Chondrocyte (in vitro differentiated cells): ENCODE data around the gene DYNLT1. TPM values are rescaled to one million over a fixed set of nuclear protein-coding genes. Genes with fewer than 3 reads are reported as not detected.
"Not testable (repeated sequence)": the region's sequence is repeated elsewhere in the genome, so short reads cannot be mapped to it uniquely, and the experiment has no call there.

Source experiments
- DNase-seq: peaks from one replicate; pipeline ENCODE4 v3.0.0; 2021; ENCODE audit warnings: mixed read lengths, low spot score
- H3K27ac Mint-ChIP-seq: one replicate; pipeline ENCODE4 v1.8.0; 2021; ENCODE audit warnings: mild to moderate bottlenecking, moderate library complexity, mixed read lengths; ENCODE audit not compliant: unreplicated experiment
- H3K27me3 Mint-ChIP-seq: 2 replicates; pipeline ENCODE4 v1.8.0; 2021; ENCODE audit warnings: low read depth, mixed read lengths
- H3K36me3 Mint-ChIP-seq: 2 replicates; pipeline ENCODE4 v1.8.0; 2021; ENCODE audit warnings: low read depth, mixed read lengths
- H3K4me1 Mint-ChIP-seq: 2 replicates; pipeline ENCODE4 v1.8.0; 2021; ENCODE audit warnings: low read depth, mild to moderate bottlenecking, mixed read lengths
- H3K4me3 Mint-ChIP-seq: one replicate; pipeline ENCODE4 v1.8.0; 2021; ENCODE audit warnings: mild to moderate bottlenecking, moderate library complexity, mixed read lengths; ENCODE audit not compliant: unreplicated experiment
- H3K9me3 Mint-ChIP-seq: 2 replicates; pipeline ENCODE4 v1.8.0; 2021; ENCODE audit warnings: low read depth, mixed read lengths
- CTCF ChIP-seq: fragments of 200-600 bp; sonication (generic); IDR thresholded peaks from 2 replicates; pipeline ENCODE4 v1.5.0; 2021; ENCODE audit warnings: antibody characterized with exemption, mild to moderate bottlenecking, moderate library complexity
- total RNA-seq: library from RNA; stranded (reverse); gene quantifications from 3 replicates; pipeline ENCODE4 v1.2.1, GENCODE V29; 2021

The DYNLT1 gene
- total RNA-seq, 1 donor from 2014 or later = 171 TPM

- no peak for TF ChIP-seq CTCF
- Mint-ChIP-seq H3K4me1 (peaks cover 6% of the 10 kb centered on the region), H3K27ac (peak overlapping the region; percentile 17), H3K9me3 (no peaks in the 10 kb centered on the region), H3K36me3 (peaks cover 32% of the 10 kb centered on the region), H3K4me3 (no peak overlapping the region), H3K27me3 (no peaks in the 10 kb centered on the region)
- no peak for DNase-seq
Observed at GRCh38 chr6:158621694-158622544, 22.6 kb downstream of the DYNLT1 start.

GRCh38 chr6:158620963-158621693 is 23.4 kb downstream of the DYNLT1 start:
- H3K4me1 Mint-ChIP-seq = peaks cover 3% of the 10 kb centered on the region
- no peaks in the 10 kb centered on the region for H3K9me3 Mint-ChIP-seq
- H3K4me3 Mint-ChIP-seq = no peak overlapping the region
- no peak for DNase-seq
- no peaks in the 10 kb centered on the region for H3K27me3 Mint-ChIP-seq
- peaks cover 28% of the 10 kb centered on the region for H3K36me3 Mint-ChIP-seq
- TF ChIP-seq CTCF = no peak
- no peak overlapping the region for H3K27ac Mint-ChIP-seq

- DNase-seq = no peak
- TF ChIP-seq CTCF = no peak
- H3K4me1 Mint-ChIP-seq = no peaks in the 10 kb centered on the region
- no peaks in the 10 kb centered on the region for H3K9me3 Mint-ChIP-seq
- H3K36me3 Mint-ChIP-seq = peaks cover 30% of the 10 kb centered on the region
- no peaks in the 10 kb centered on the region for H3K27me3 Mint-ChIP-seq
- no peak overlapping the region for H3K4me3 Mint-ChIP-seq
- no peak overlapping the region for H3K27ac Mint-ChIP-seq
Observed at GRCh38 chr6:158619922-158620801, 24.4 kb downstream of the DYNLT1 start.

GRCh38 chr6:158618289-158618688 is 26.3 kb downstream of the DYNLT1 start:
- H3K36me3 Mint-ChIP-seq = peaks cover 34% of the 10 kb centered on the region
- DNase-seq, H3K27ac Mint-ChIP-seq, H3K9me3 Mint-ChIP-seq, H3K27me3 Mint-ChIP-seq, H3K4me3 Mint-ChIP-seq, H3K4me1 Mint-ChIP-seq: not testable (repeated sequence)

GRCh38 chr6:158614606-158615005 is 29.9 kb downstream of the DYNLT1 start:
- not testable (repeated sequence) for H3K4me1 Mint-ChIP-seq, H3K9me3 Mint-ChIP-seq, H3K27ac Mint-ChIP-seq, H3K27me3 Mint-ChIP-seq, DNase-seq, H3K4me3 Mint-ChIP-seq
- H3K36me3 Mint-ChIP-seq = peaks cover 36% of the 10 kb centered on the region
